HEK293 (cell line): ENCODE results near the gene DAZAP1.

Experiments
- CTCF ChIP-seq: fragments of 450-650 bp; formaldehyde crosslinking; IDR thresholded peaks from 2 replicates; pipeline ENCODE4 v1.5.1; 2016; ENCODE audit warnings: missing biosample characterization, missing genetic modification characterization
- GFI1B ChIP-seq: fragments of 450-650 bp; formaldehyde crosslinking; IDR thresholded peaks from 2 replicates; pipeline ENCODE4 v1.5.1; 2016; ENCODE audit warnings: missing biosample characterization, missing genetic modification characterization
- ZBTB7A ChIP-seq: fragments of 450-650 bp; formaldehyde crosslinking; IDR thresholded peaks from 2 replicates; pipeline ENCODE4 v1.5.1; 2016; ENCODE audit warnings: low read depth, missing biosample characterization, missing genetic modification characterization
- ZFP3 ChIP-seq: fragments of 450-650 bp; formaldehyde crosslinking; IDR thresholded peaks from 2 replicates; pipeline ENCODE4 v1.5.1; 2016; ENCODE audit warnings: low read depth, missing biosample characterization, missing genetic modification characterization
- ZNF274 ChIP-seq, 2 experiments: fragments of 200-500 bp in 1 of 2; fragments of 450-650 bp in 1 of 2; sonication (Bioruptor generic) in 1 of 2; formaldehyde crosslinking in 1 of 2; IDR thresholded peaks; 2 replicates each; pipeline versions ENCODE4 v1.5.1 to v1.6.1; 2014 to 2016; ENCODE audit warnings: borderline replicate concordance in 1 of 2, inconsistent platforms in 1 of 2, low read length in 1 of 2, missing biosample characterization in 1 of 2, missing genetic modification characterization in 1 of 2
- ZNF544 ChIP-seq: fragments of 450-650 bp; formaldehyde crosslinking; IDR thresholded peaks from 2 replicates; pipeline ENCODE4 v1.5.0; 2017; ENCODE audit warnings: missing biosample characterization, missing genetic modification characterization

DNA sequence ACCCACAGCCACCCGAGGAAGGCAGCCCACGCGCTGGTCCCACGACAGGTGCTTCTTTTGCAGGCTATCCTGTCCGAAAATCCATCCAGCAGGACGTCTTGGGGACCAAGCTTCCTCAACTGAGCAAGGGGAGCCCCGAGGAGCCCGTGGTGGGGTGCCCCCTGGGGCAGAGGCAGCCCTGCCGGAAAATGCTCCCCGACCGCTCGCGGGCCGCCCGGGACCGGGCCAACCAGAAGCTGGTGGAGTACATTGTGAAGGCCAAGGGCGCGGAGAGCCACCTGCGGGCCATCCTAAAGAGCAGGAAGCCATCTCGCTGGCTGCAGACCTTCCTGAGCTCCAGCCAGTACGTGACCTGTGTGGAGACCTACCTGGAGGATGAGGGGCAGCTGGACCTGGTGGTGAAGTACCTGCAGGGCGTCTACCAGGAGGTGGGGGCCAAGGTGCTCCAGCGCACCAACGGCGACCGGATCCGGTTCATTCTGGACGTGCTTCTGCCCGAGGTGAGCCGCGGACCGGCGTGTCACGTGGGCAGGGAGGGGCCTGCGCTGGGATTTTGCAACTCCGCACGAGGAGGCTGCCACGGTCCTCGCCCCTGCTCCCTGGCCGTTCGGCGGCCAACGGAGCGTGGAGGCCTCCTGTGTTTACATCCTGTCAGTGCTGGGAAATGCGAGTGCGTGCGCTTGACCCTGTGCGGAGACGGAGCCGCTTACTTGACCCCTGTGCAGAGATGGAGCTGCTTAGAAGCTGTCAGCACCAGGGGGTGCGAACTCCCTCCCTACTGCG is 36.6 kb upstream of the DAZAP1 start:
- no peak for TF ChIP-seq CTCF
- TF ChIP-seq ZBTB7A (tag by site-specific recombination): no peak
- TF ChIP-seq ZNF274 (IDR thresholded peaks at IDR 0.05; ENCODE audit: low read length): no peak
- no peak for TF ChIP-seq ZNF274 (tag by site-specific recombination; IDR thresholded peaks at IDR 0.05; ENCODE audit: borderline replicate concordance)
- TF ChIP-seq ZFP3 (tag by site-specific recombination): no peak
- TF ChIP-seq ZNF544 (tag by site-specific recombination): no peak
- TF ChIP-seq GFI1B: no peak
